Mesenchymal stem cell (in vitro differentiated cells and primary cell): Measurements from ENCODE around the gene DEPDC1.
"Not testable (repeated sequence)": the region's sequence is repeated elsewhere in the genome, so short reads cannot be mapped to it uniquely, and the experiment has no call there.

Source experiments
- DNase-seq: peaks from one replicate; pipeline ENCODE4 v3.0.0-alpha.2; 2013
- H2AFZ ChIP-seq: one replicate; pipeline ENCODE4 v1.6.1; 2013; ENCODE audit warnings: low read depth, mild to moderate bottlenecking, control low read depth, inconsistent platforms, low read length, moderate library complexity
- H2AK5ac ChIP-seq: 2 replicates; pipeline ENCODE4 v1.6.1; 2013; ENCODE audit warnings: low read length, moderate library complexity, mild to moderate bottlenecking, inconsistent platforms; ENCODE audit not compliant: severe bottlenecking
- H2BK120ac ChIP-seq: one replicate; pipeline ENCODE4 v1.6.1; 2013; ENCODE audit warnings: low read depth, mild to moderate bottlenecking, inconsistent platforms, low read length, moderate library complexity
- H2BK12ac ChIP-seq, 2 experiments: one replicate each; pipeline ENCODE4 v1.6.1; 2013; ENCODE audit warnings: inconsistent platforms in 2 of 2, low read length in 2 of 2, mild to moderate bottlenecking in 2 of 2, moderate library complexity in 2 of 2, control low read depth in 1 of 2
- H2BK15ac ChIP-seq: one replicate; pipeline ENCODE4 v1.6.1; 2013; ENCODE audit warnings: mild to moderate bottlenecking, low read depth, inconsistent platforms; ENCODE audit not compliant: poor library complexity, severe bottlenecking
- H2BK5ac ChIP-seq: 2 replicates; pipeline ENCODE4 v1.6.1; 2013; ENCODE audit warnings: low read depth, mild to moderate bottlenecking, low read length, control low read depth, inconsistent platforms; ENCODE audit not compliant: poor library complexity, severe bottlenecking
- H3K14ac ChIP-seq, 2 experiments: one replicate each; pipeline ENCODE4 v1.6.1; 2013; ENCODE audit warnings: inconsistent platforms in 2 of 2, low read length in 2 of 2, control low read depth in 1 of 2, mild to moderate bottlenecking in 1 of 2, moderate library complexity in 1 of 2
- H3K18ac ChIP-seq, 2 experiments: one replicate each; pipeline ENCODE4 v1.6.1; 2013; ENCODE audit warnings: inconsistent platforms in 2 of 2, low read length in 2 of 2, control low read depth in 1 of 2, low read depth in 1 of 2, mild to moderate bottlenecking in 1 of 2
- H3K23ac ChIP-seq, 2 experiments: one replicate each; pipeline ENCODE4 v1.6.1; 2013; ENCODE audit warnings: inconsistent platforms in 2 of 2, low read length in 2 of 2, mild to moderate bottlenecking in 2 of 2, moderate library complexity in 2 of 2, control low read depth in 1 of 2
- H3K27ac ChIP-seq: 2 replicates; pipeline ENCODE4 v1.5.1; 2013; ENCODE audit warnings: mild to moderate bottlenecking, moderate library complexity, low read length, control low read depth, inconsistent platforms; ENCODE audit not compliant: poor library complexity, severe bottlenecking
- H3K27me3 ChIP-seq, 2 experiments: 2 replicates each; pipeline versions ENCODE4 v1.6.1 to v1.7.0; 2013; ENCODE audit warnings: low read length in 2 of 2, mild to moderate bottlenecking in 2 of 2, moderate library complexity in 2 of 2, control low read depth in 1 of 2, inconsistent platforms in 1 of 2; ENCODE audit not compliant: control insufficient read depth in 1 of 2, insufficient read depth in 1 of 2
- H3K36me3 ChIP-seq, 2 experiments: 2 replicates each; pipeline versions ENCODE4 v1.6.1 to v1.7.0; 2013; ENCODE audit warnings: low read length in 2 of 2, control low read depth in 1 of 2, inconsistent platforms in 1 of 2, low read depth in 1 of 2, mild to moderate bottlenecking in 1 of 2; ENCODE audit not compliant: insufficient read depth in 2 of 2, control insufficient read depth in 1 of 2
- H3K4ac ChIP-seq, 2 experiments: one replicate each; pipeline ENCODE4 v1.6.1; 2013; ENCODE audit warnings: inconsistent platforms in 2 of 2, low read length in 2 of 2, mild to moderate bottlenecking in 2 of 2, moderate library complexity in 2 of 2, control low read depth in 1 of 2, low read depth in 1 of 2
- H3K4me1 ChIP-seq: 2 replicates; pipeline ENCODE4 v1.6.1; 2013; ENCODE audit warnings: low read depth, low read length, control low read depth; ENCODE audit not compliant: control insufficient read depth, insufficient read depth
- H3K4me2 ChIP-seq: 2 replicates; pipeline ENCODE4 v1.6.1; 2013; ENCODE audit warnings: low read length, mild to moderate bottlenecking, inconsistent platforms; ENCODE audit not compliant: poor library complexity, severe bottlenecking
- H3K4me3 ChIP-seq, 2 experiments: 2 replicates each; pipeline versions ENCODE4 v1.5.1 to v1.7.0; 2013; ENCODE audit warnings: low read length in 2 of 2, mild to moderate bottlenecking in 2 of 2, control low read depth in 1 of 2, low read depth in 1 of 2; ENCODE audit not compliant: insufficient read depth in 1 of 2
- H3K79me1 ChIP-seq: replicated peaks from 2 replicates; pipeline ENCODE4 v1.6.1; 2013; ENCODE audit warnings: mild to moderate bottlenecking, control low read depth, low read length, inconsistent platforms; ENCODE audit not compliant: poor library complexity, severe bottlenecking
- H3K9ac ChIP-seq: 2 replicates; pipeline ENCODE4 v1.7.0; 2013; ENCODE audit warnings: mild to moderate bottlenecking, low read length, moderate library complexity
- H3K9me3 ChIP-seq: 2 replicates; pipeline ENCODE4 v1.7.0; 2013; ENCODE audit warnings: mild to moderate bottlenecking, low read length; ENCODE audit not compliant: control insufficient read depth
- H4K8ac ChIP-seq: one replicate; pipeline ENCODE4 v1.6.1; 2013; ENCODE audit warnings: inconsistent platforms, mild to moderate bottlenecking, low read length, moderate library complexity
- H4K91ac ChIP-seq: one replicate; pipeline ENCODE4 v1.6.1; 2013; ENCODE audit warnings: mild to moderate bottlenecking, low read length, inconsistent platforms
- WGBS: methylation state at CpG from one replicate; pipeline ENCODE4 v1.1.7; 2013; ENCODE audit warnings: mixed read lengths; 5-methylcytosine and 5-hydroxymethylcytosine counted together

The DEPDC1 gene

DNA sequence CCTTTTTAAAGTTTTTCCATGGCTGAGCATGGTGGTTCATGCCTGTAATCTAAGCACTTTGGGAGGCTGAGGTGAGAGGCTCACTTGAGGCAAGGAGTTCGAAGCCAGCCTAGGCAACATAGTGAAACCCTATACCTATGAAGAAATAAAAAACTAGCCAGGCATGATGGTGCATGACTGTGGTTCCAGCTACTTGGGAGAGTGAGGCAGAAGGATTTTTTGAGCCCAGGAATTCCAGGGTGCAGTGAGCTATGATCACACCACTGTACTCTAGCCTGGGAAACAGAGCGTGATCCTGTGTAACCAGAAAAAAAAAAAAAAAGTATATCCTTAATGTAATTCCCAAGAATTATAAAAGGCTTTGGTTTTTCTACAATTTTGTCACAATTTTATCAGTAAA is 17.4 kb downstream of the DEPDC1 start:
- no peak overlapping the region for H2BK12ac ChIP-seq
- H3K27me3 ChIP-seq: no peaks in the 10 kb centered on the region
- H2AFZ ChIP-seq: no peak overlapping the region
- H3K14ac ChIP-seq: no peak overlapping the region
- no peak overlapping the region for H2BK5ac ChIP-seq
- H4K91ac ChIP-seq: no peak overlapping the region
- no peaks in the 10 kb centered on the region for H3K4me1 ChIP-seq
- H2AK5ac ChIP-seq: no peak overlapping the region
- peaks cover 0 to 6% of the 10 kb centered on the region in 2 experiments for H3K36me3 ChIP-seq
- H3K4ac ChIP-seq: no peak overlapping the region
- no peak overlapping the region for H3K4me3 ChIP-seq
- H4K8ac ChIP-seq: peak overlapping the region; percentile 69
- H3K79me1 ChIP-seq: peaks cover 2% of the 10 kb centered on the region
- no CpG with 5 or more reads among the region's 2 CpGs for WGBS
- no peak overlapping the region for H3K27ac ChIP-seq
- H3K23ac ChIP-seq: no peak overlapping the region
- no peak for DNase-seq
- H3K4me2 ChIP-seq: no peak overlapping the region
- no peaks in the 10 kb centered on the region for H3K9me3 ChIP-seq
- no peak overlapping the region for H3K18ac ChIP-seq
- H2BK15ac ChIP-seq: no peak overlapping the region
- no peak overlapping the region for H3K9ac ChIP-seq
- no peak overlapping the region for H2BK120ac ChIP-seq

DNA sequence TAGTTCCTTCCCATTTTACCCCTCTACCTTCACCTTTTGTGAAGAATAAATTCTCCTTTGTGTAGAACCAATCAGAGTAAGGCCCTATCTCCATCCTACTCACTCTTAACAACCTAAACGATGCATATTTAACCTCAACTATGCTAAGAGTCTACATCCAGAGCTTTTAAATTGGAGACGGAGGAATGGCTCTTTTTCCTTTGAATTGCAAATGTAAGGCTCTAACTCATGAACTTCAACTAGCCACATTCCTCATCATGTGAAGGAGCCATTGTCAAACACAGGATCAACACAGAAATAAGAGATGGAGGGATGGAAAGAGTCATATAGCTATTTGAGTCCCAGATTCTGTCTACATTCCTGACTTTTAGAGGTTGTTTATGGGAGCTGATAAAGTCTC is 18.2 kb downstream of the DEPDC1 start:
- H2AFZ ChIP-seq: no peak overlapping the region
- no peaks in the 10 kb centered on the region for H3K9me3 ChIP-seq
- no peak overlapping the region for H3K4ac ChIP-seq
- peaks cover 2% of the 10 kb centered on the region for H3K79me1 ChIP-seq
- H3K14ac ChIP-seq: no peak overlapping the region
- H3K36me3 ChIP-seq: peaks cover 0 to 6% of the 10 kb centered on the region in 2 experiments
- no peak overlapping the region for H4K8ac ChIP-seq
- no peak overlapping the region for H4K91ac ChIP-seq
- H3K4me2 ChIP-seq: no peak overlapping the region
- no peak overlapping the region for H3K4me3 ChIP-seq
- H3K4me1 ChIP-seq: no peaks in the 10 kb centered on the region
- H3K23ac ChIP-seq: no peak overlapping the region
- no peaks in the 10 kb centered on the region for H3K27me3 ChIP-seq
- no peak overlapping the region for H3K18ac ChIP-seq
- no peak overlapping the region for H2BK5ac ChIP-seq
- H3K27ac ChIP-seq: no peak overlapping the region
- DNase-seq: no peak
- H2BK12ac ChIP-seq: no peak overlapping the region
- H2AK5ac ChIP-seq: no peak overlapping the region
- no peak overlapping the region for H2BK120ac ChIP-seq
- WGBS: 100% methylated on average over 2 of the region's 2 CpGs
- no peak overlapping the region for H3K9ac ChIP-seq
- H2BK15ac ChIP-seq: no peak overlapping the region

DNA sequence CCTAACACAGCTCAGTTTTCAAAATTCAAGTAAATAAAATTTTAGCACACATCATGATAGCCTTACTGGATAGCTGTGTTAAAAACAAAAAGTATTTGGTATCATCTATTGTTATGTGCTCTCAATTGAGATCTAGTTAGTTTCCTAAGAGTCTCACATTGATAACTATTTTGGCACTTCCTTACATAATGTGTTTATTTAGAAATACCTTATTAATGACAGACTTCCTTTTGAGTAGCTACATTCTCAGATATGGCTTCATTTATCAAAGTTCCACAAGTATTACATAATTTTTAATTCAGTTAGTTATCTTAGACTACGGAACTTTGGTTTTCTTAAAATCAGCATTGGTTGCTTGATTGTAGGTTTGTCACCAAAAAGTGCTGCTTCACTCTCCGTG is 20.3 kb downstream of the DEPDC1 start:
- H2BK120ac ChIP-seq, H3K4me2 ChIP-seq, H3K79me1 ChIP-seq, H3K27ac ChIP-seq, H3K4me3 ChIP-seq, H3K18ac ChIP-seq, DNase-seq, H3K27me3 ChIP-seq, H3K4me1 ChIP-seq, H2AK5ac ChIP-seq, H3K4ac ChIP-seq, H3K9me3 ChIP-seq, H2BK12ac ChIP-seq, H2BK5ac ChIP-seq, H4K8ac ChIP-seq, H3K9ac ChIP-seq, H4K91ac ChIP-seq, H3K14ac ChIP-seq, H2AFZ ChIP-seq, H2BK15ac ChIP-seq, H3K36me3 ChIP-seq, H3K23ac ChIP-seq: not testable (repeated sequence)
- WGBS: 85% methylated on average over 2 of the region's 2 CpGs

- Histone ChIP-seq H3K27ac (no peak overlapping the region), H3K23ac (no peak overlapping the region), H2AK5ac (no peak overlapping the region), H4K8ac (no peak overlapping the region), H2BK15ac (no peak overlapping the region), H3K4me1 (no peaks in the 10 kb centered on the region), H3K14ac (no peak overlapping the region), H3K9me3 (no peaks in the 10 kb centered on the region), H3K4ac (no peak overlapping the region), H2BK12ac (no peak overlapping the region), H3K4me2 (no peak overlapping the region), H2BK5ac (no peak overlapping the region), H3K4me3 (no peak overlapping the region), H3K9ac (no peak overlapping the region), H3K36me3 (no peaks in the 10 kb centered on the region), H4K91ac (no peak overlapping the region), H3K79me1 (no peaks in the 10 kb centered on the region), H3K18ac (no peak overlapping the region), H3K27me3 (no peaks in the 10 kb centered on the region), H2AFZ (no peak overlapping the region), H2BK120ac (no peak overlapping the region)
- DNase-seq: no peak
Measured at GRCh38 chr1:68473060-68473459, 23.8 kb downstream of the DEPDC1 start.
